IMR-90 (cell line): Measurements from ENCODE around the gene FABP6. TPM values are rescaled to one million over a fixed set of nuclear protein-coding genes. Genes with fewer than 3 reads are reported as not detected.

ENCODE experiments used
- ATAC-seq: fragments of 200-7000 bp; cut with Tn5 transposase; 2 replicates; pipeline ENCODE4 v1.9.1; 2020; ENCODE audit warnings: low read depth, mild to moderate bottlenecking, moderate library complexity
- BruUV-seq: library from RNA; stranded (reverse); fragments of 400-500 nt; replicated peaks from 2 replicates; lab custom pipeline; 2021; lab: Mats Ljungman, UMichigan
- CTCF ChIA-PET: fragments of 300-600 bp; formaldehyde crosslinking; extraction: SDS; loops from one replicate; lab custom pipeline; 2021; ENCODE audit warnings: antibody characterized with exemption; lab: Yijun Ruan, JAX
- POLR2A ChIA-PET: fragments of 300-600 bp; sonication (Branson Sonifier 250); formaldehyde crosslinking; loops from one replicate; lab custom pipeline; 2022; ENCODE audit warnings: antibody characterized with exemption; ENCODE audit not compliant: unreplicated experiment; lab: Charles Lee
- DNase-seq: peaks from one replicate; pipeline ENCODE4 v3.0.0; 2013
- H2AFZ ChIP-seq: replicated peaks from 2 replicates; pipeline ENCODE3; 2013; ENCODE audit warnings: low read length, mild to moderate bottlenecking; ENCODE audit not compliant: poor library complexity
- H2AK5ac ChIP-seq: 2 replicates; pipeline ENCODE4 v1.6.1; 2013; ENCODE audit warnings: low read depth, low read length, inconsistent platforms
- H2AK9ac ChIP-seq: replicated peaks from 2 replicates; pipeline ENCODE3; 2013; ENCODE audit warnings: mild to moderate bottlenecking, low read depth, low read length, moderate library complexity; ENCODE audit not compliant: poor library complexity
- H2BK120ac ChIP-seq: 2 replicates; pipeline ENCODE4 v1.6.1; 2013; ENCODE audit warnings: low read depth, low read length, inconsistent platforms
- H2BK15ac ChIP-seq: 3 replicates; pipeline ENCODE4 v1.6.1; 2013; ENCODE audit warnings: low read depth, low read length, inconsistent platforms
- H2BK20ac ChIP-seq: 2 replicates; pipeline ENCODE4 v1.6.1; 2013; ENCODE audit warnings: low read depth, mild to moderate bottlenecking, inconsistent platforms, low read length, moderate library complexity
- H2BK5ac ChIP-seq: 2 replicates; pipeline ENCODE4 v1.6.1; 2013; ENCODE audit warnings: mild to moderate bottlenecking, low read depth, low read length, inconsistent platforms; ENCODE audit not compliant: poor library complexity, severe bottlenecking
- H3K14ac ChIP-seq: replicated peaks from 2 replicates; pipeline ENCODE4 v1.6.1; 2013; ENCODE audit warnings: low read depth, low read length, inconsistent platforms
- H3K18ac ChIP-seq: 2 replicates; pipeline ENCODE4 v1.6.1; 2013; ENCODE audit warnings: low read depth, low read length, control low read depth
- H3K23ac ChIP-seq: 2 replicates; pipeline ENCODE4 v1.6.1; 2013; ENCODE audit warnings: low read depth, low read length, inconsistent platforms
- H3K27ac ChIP-seq: 2 replicates; pipeline ENCODE4 v1.5.1; 2013; ENCODE audit warnings: mild to moderate bottlenecking, control low read depth, low read length; ENCODE audit not compliant: insufficient read depth
- H3K27me3 ChIP-seq: 2 replicates; pipeline ENCODE4 v1.6.1; 2013; ENCODE audit warnings: low read length; ENCODE audit not compliant: control insufficient read depth, insufficient read depth
- H3K36me3 ChIP-seq: 2 replicates; pipeline ENCODE4 v1.6.1; 2013; ENCODE audit warnings: low read length, mixed read lengths; ENCODE audit not compliant: control insufficient read depth, insufficient read depth
- H3K4ac ChIP-seq: 2 replicates; pipeline ENCODE4 v1.6.1; 2013; ENCODE audit warnings: low read depth, low read length, inconsistent platforms
- H3K4me1 ChIP-seq: 2 replicates; pipeline ENCODE4 v1.6.1; 2013; ENCODE audit warnings: low read length, mixed read lengths; ENCODE audit not compliant: control insufficient read depth, insufficient read depth
- H3K4me2 ChIP-seq: 2 replicates; pipeline ENCODE4 v1.6.1; 2013; ENCODE audit warnings: low read depth, mild to moderate bottlenecking, control low read depth, low read length, moderate library complexity
- H3K4me3 ChIP-seq: 2 replicates; pipeline ENCODE4 v1.5.1; 2013; ENCODE audit warnings: low read depth, mild to moderate bottlenecking, control low read depth, low read length, moderate library complexity; ENCODE audit not compliant: insufficient read depth
- H3K56ac ChIP-seq: 2 replicates; pipeline ENCODE4 v1.6.1; 2013; ENCODE audit warnings: low read length, inconsistent platforms; ENCODE audit not compliant: insufficient read depth; ENCODE audit errors: extremely low read depth
- H3K79me1 ChIP-seq, 2 experiments: 2 replicates each; pipeline ENCODE4 v1.6.1; 2013; ENCODE audit warnings: low read length in 2 of 2, inconsistent platforms in 1 of 2, low read depth in 1 of 2
- H3K9ac ChIP-seq: 2 replicates; pipeline ENCODE4 v1.6.1; 2013; ENCODE audit warnings: low read depth, low read length, control low read depth
- H3K9me1 ChIP-seq: 2 replicates; pipeline ENCODE4 v1.6.1; 2013; ENCODE audit warnings: low read length, inconsistent platforms; ENCODE audit not compliant: insufficient read depth
- H3K9me3 ChIP-seq: 2 replicates; pipeline ENCODE4 v1.6.1; 2013; ENCODE audit warnings: low read length; ENCODE audit not compliant: control insufficient read depth, insufficient read depth
- H4K20me1 ChIP-seq: 2 replicates; pipeline ENCODE4 v1.6.1; 2013; ENCODE audit warnings: low read length, inconsistent platforms; ENCODE audit not compliant: insufficient read depth
- H4K5ac ChIP-seq: 2 replicates; pipeline ENCODE4 v1.6.1; 2013; ENCODE audit warnings: mild to moderate bottlenecking, low read depth, low read length, control low read depth
- H4K8ac ChIP-seq, 2 experiments: 2 replicates each; pipeline ENCODE4 v1.6.1; 2013; ENCODE audit warnings: low read depth in 2 of 2, low read length in 2 of 2, control low read depth in 1 of 2, inconsistent platforms in 1 of 2
- H4K91ac ChIP-seq: 2 replicates; pipeline ENCODE4 v1.6.1; 2013; ENCODE audit warnings: low read depth, low read length, inconsistent platforms; ENCODE audit not compliant: insufficient read depth
- CEBPB ChIP-seq: IDR thresholded peaks from 2 replicates; pipeline ENCODE4 v1.6.1; 2012; ENCODE audit warnings: low read depth, low read length, improper control_type of control experiment
- ELK1 ChIP-seq: fragments of 150-350 bp; IDR thresholded peaks from 2 replicates; pipeline ENCODE4 v1.6.1; 2016; ENCODE audit warnings: low read depth, mild to moderate bottlenecking, low read length, moderate library complexity, borderline replicate concordance
- MAZ ChIP-seq: IDR thresholded peaks from 2 replicates; pipeline ENCODE4 v1.6.1; 2012; ENCODE audit warnings: low read depth, mild to moderate bottlenecking, low read length, improper control_type of control experiment, moderate library complexity, borderline replicate concordance
- RFX5 ChIP-seq: IDR thresholded peaks from 2 replicates; pipeline ENCODE4 v1.8.0; 2012; ENCODE audit warnings: low read depth, mild to moderate bottlenecking, low read length, moderate library complexity
- WGBS, 2 experiments: methylation state at CpG; one replicate each; pipeline versions ENCODE4 v1.1.5 to v1.1.7; 2013; ENCODE audit warnings: missing lambda C conversion rate in 2 of 2; ENCODE audit not compliant: insufficient read length in 1 of 2; ENCODE audit errors: extremely low coverage in 2 of 2; 5-methylcytosine and 5-hydroxymethylcytosine counted together
- dilution Hi-C: fragments of 300-500 bp; cut with HindIII; formaldehyde crosslinking; loops from one replicate; pipeline ENCODE4 v1.14.3; 2018; ENCODE audit warnings: low sequenced_read_pairs; ENCODE audit not compliant: unreplicated experiment
- in situ Hi-C: fragments of 300-500 bp; cut with MboI; formaldehyde crosslinking; loops from 3 replicates; pipeline ENCODE4 v1.14.3; 2019; ENCODE audit warnings: low sequenced_read_pairs, inconsistent platforms, mixed read lengths
- intact Hi-C: fragments of 100-400 bp; cut with micrococcal nuclease; formaldehyde crosslinking; loops from 2 replicates; pipeline ENCODE4 v1.10.0; 2022
- polyA plus RNA-seq, 3 experiments: library from polyadenylated mRNA; depleted of rRNA; stranded (reverse); fragments of >200 nt; gene quantifications; 2 replicates each; pipeline ENCODE4 v1.2.3, GENCODE V29; 2012; ENCODE audit warnings: low replicate concordance in 1 of 3
- total RNA-seq: library from RNA; depleted of rRNA; stranded (reverse); fragments of >200 nt; gene quantifications from 2 replicates; pipeline ENCODE4 v1.2.3, GENCODE V29; 2012

The FABP6 gene
- total and polyA plus RNA-seq, 2 of the 4 experiments (the other 2 are of a cell fraction), result not detected

GRCh38 chr5:160272889-160273288 is 43.6 kb downstream of the FABP6 start:
- dilution Hi-C loops, result no loop called here
- no peak overlapping the region for H2BK120ac ChIP-seq

More at GRCh38 chr5:160272889-160273288, 43.6 kb downstream of the FABP6 start:
- H4K91ac ChIP-seq, result no peak overlapping the region
- H4K5ac ChIP-seq, result no peak overlapping the region
- CTCF ChIA-PET, result interaction anchor here (1.0 kb wide), 1 partner anchor 12 kb away, joined by 4 read pairs; no protein-coding TSS in a partner anchor
- DNase-seq (no peak), ATAC-seq (no peak)
- H4K8ac ChIP-seq, result no peak overlapping the region
- in situ Hi-C loops, result no loop called here
- H3K27me3 ChIP-seq, result no peaks in the 10 kb centered on the region
- no peak overlapping the region for H2BK5ac ChIP-seq
- POLR2A ChIA-PET, result no interaction called here
- H2AFZ ChIP-seq, result no peak overlapping the region
- intact Hi-C loops, result no loop called here
- WGBS, 2 experiments, result no CpG with 5 or more reads among the region's 2 CpGs
- no TSS peak for BruUV-seq
- no peak overlapping the region for H3K27ac ChIP-seq
- H2AK5ac ChIP-seq, result no peak overlapping the region
- H3K4ac ChIP-seq, result no peak overlapping the region
- H2BK15ac ChIP-seq, result no peak overlapping the region
- H3K56ac ChIP-seq, result no peak overlapping the region
- no peak overlapping the region for H3K4me2 ChIP-seq
- no peak overlapping the region for H2AK9ac ChIP-seq
- peaks cover 4% of the 10 kb centered on the region for H3K36me3 ChIP-seq
- H3K14ac ChIP-seq, result no peak overlapping the region
- H3K9me3 ChIP-seq, result no peaks in the 10 kb centered on the region
- peaks cover 0 to 11% of the 10 kb centered on the region in 2 experiments; a peak in 1 of 4 replicates for H3K79me1 ChIP-seq
- H2BK20ac ChIP-seq, result no peak overlapping the region
- no peak overlapping the region for H3K18ac ChIP-seq
- no peak overlapping the region for H3K4me3 ChIP-seq
- TF ChIP-seq ELK1, result no peak
- TF ChIP-seq CEBPB, result no peak
- no peak for TF ChIP-seq RFX5
- TF ChIP-seq MAZ, result no peak
- peaks cover 15% of the 10 kb centered on the region for H3K4me1 ChIP-seq
- H3K23ac ChIP-seq, result no peak overlapping the region
- no peak overlapping the region for H3K9ac ChIP-seq
- H3K9me1 ChIP-seq, result peaks cover 10% of the 10 kb centered on the region
- no peaks in the 10 kb centered on the region for H4K20me1 ChIP-seq
